IMR-90 (cell line): ENCODE measurements around the gene RAD51C. TPM values are rescaled to one million over a fixed set of nuclear protein-coding genes. Genes with fewer than 3 reads are reported as not detected.

Experiments
- ATAC-seq: fragments of 200-7000 bp; cut with Tn5 transposase; 2 replicates; pipeline ENCODE4 v1.9.1; 2020; ENCODE audit warnings: low read depth, mild to moderate bottlenecking, moderate library complexity
- BruUV-seq: library from RNA; stranded (reverse); fragments of 400-500 nt; replicated peaks from 2 replicates; lab custom pipeline; 2021; lab: Mats Ljungman, UMichigan
- CTCF ChIA-PET: fragments of 300-600 bp; formaldehyde crosslinking; extraction: SDS; loops from one replicate; lab custom pipeline; 2021; ENCODE audit warnings: antibody characterized with exemption; lab: Yijun Ruan, JAX
- POLR2A ChIA-PET: fragments of 300-600 bp; sonication (Branson Sonifier 250); formaldehyde crosslinking; loops from one replicate; lab custom pipeline; 2022; ENCODE audit warnings: antibody characterized with exemption; ENCODE audit not compliant: unreplicated experiment; lab: Charles Lee
- DNase-seq: peaks from one replicate; pipeline ENCODE4 v3.0.0; 2013
- H2AFZ ChIP-seq: replicated peaks from 2 replicates; pipeline ENCODE3; 2013; ENCODE audit warnings: low read length, mild to moderate bottlenecking; ENCODE audit not compliant: poor library complexity
- H2AK5ac ChIP-seq: 2 replicates; pipeline ENCODE4 v1.6.1; 2013; ENCODE audit warnings: low read depth, low read length, inconsistent platforms
- H2AK9ac ChIP-seq: replicated peaks from 2 replicates; pipeline ENCODE3; 2013; ENCODE audit warnings: mild to moderate bottlenecking, low read depth, low read length, moderate library complexity; ENCODE audit not compliant: poor library complexity
- H2BK120ac ChIP-seq: 2 replicates; pipeline ENCODE4 v1.6.1; 2013; ENCODE audit warnings: low read depth, low read length, inconsistent platforms
- H2BK15ac ChIP-seq: 3 replicates; pipeline ENCODE4 v1.6.1; 2013; ENCODE audit warnings: low read depth, low read length, inconsistent platforms
- H2BK20ac ChIP-seq: 2 replicates; pipeline ENCODE4 v1.6.1; 2013; ENCODE audit warnings: low read depth, mild to moderate bottlenecking, inconsistent platforms, low read length, moderate library complexity
- H2BK5ac ChIP-seq: 2 replicates; pipeline ENCODE4 v1.6.1; 2013; ENCODE audit warnings: mild to moderate bottlenecking, low read depth, low read length, inconsistent platforms; ENCODE audit not compliant: poor library complexity, severe bottlenecking
- H3K14ac ChIP-seq: replicated peaks from 2 replicates; pipeline ENCODE4 v1.6.1; 2013; ENCODE audit warnings: low read depth, low read length, inconsistent platforms
- H3K18ac ChIP-seq: 2 replicates; pipeline ENCODE4 v1.6.1; 2013; ENCODE audit warnings: low read depth, low read length, control low read depth
- H3K23ac ChIP-seq: 2 replicates; pipeline ENCODE4 v1.6.1; 2013; ENCODE audit warnings: low read depth, low read length, inconsistent platforms
- H3K27ac ChIP-seq: 2 replicates; pipeline ENCODE4 v1.5.1; 2013; ENCODE audit warnings: mild to moderate bottlenecking, control low read depth, low read length; ENCODE audit not compliant: insufficient read depth
- H3K27me3 ChIP-seq: 2 replicates; pipeline ENCODE4 v1.6.1; 2013; ENCODE audit warnings: low read length; ENCODE audit not compliant: control insufficient read depth, insufficient read depth
- H3K36me3 ChIP-seq: 2 replicates; pipeline ENCODE4 v1.6.1; 2013; ENCODE audit warnings: low read length, mixed read lengths; ENCODE audit not compliant: control insufficient read depth, insufficient read depth
- H3K4ac ChIP-seq: 2 replicates; pipeline ENCODE4 v1.6.1; 2013; ENCODE audit warnings: low read depth, low read length, inconsistent platforms
- H3K4me1 ChIP-seq: 2 replicates; pipeline ENCODE4 v1.6.1; 2013; ENCODE audit warnings: low read length, mixed read lengths; ENCODE audit not compliant: control insufficient read depth, insufficient read depth
- H3K4me2 ChIP-seq: 2 replicates; pipeline ENCODE4 v1.6.1; 2013; ENCODE audit warnings: low read depth, mild to moderate bottlenecking, control low read depth, low read length, moderate library complexity
- H3K4me3 ChIP-seq: 2 replicates; pipeline ENCODE4 v1.5.1; 2013; ENCODE audit warnings: low read depth, mild to moderate bottlenecking, control low read depth, low read length, moderate library complexity; ENCODE audit not compliant: insufficient read depth
- H3K56ac ChIP-seq: 2 replicates; pipeline ENCODE4 v1.6.1; 2013; ENCODE audit warnings: low read length, inconsistent platforms; ENCODE audit not compliant: insufficient read depth; ENCODE audit errors: extremely low read depth
- H3K79me1 ChIP-seq, 2 experiments: 2 replicates each; pipeline ENCODE4 v1.6.1; 2013; ENCODE audit warnings: low read length in 2 of 2, inconsistent platforms in 1 of 2, low read depth in 1 of 2
- H3K9ac ChIP-seq: 2 replicates; pipeline ENCODE4 v1.6.1; 2013; ENCODE audit warnings: low read depth, low read length, control low read depth
- H3K9me1 ChIP-seq: 2 replicates; pipeline ENCODE4 v1.6.1; 2013; ENCODE audit warnings: low read length, inconsistent platforms; ENCODE audit not compliant: insufficient read depth
- H3K9me3 ChIP-seq: 2 replicates; pipeline ENCODE4 v1.6.1; 2013; ENCODE audit warnings: low read length; ENCODE audit not compliant: control insufficient read depth, insufficient read depth
- H4K20me1 ChIP-seq: 2 replicates; pipeline ENCODE4 v1.6.1; 2013; ENCODE audit warnings: low read length, inconsistent platforms; ENCODE audit not compliant: insufficient read depth
- H4K5ac ChIP-seq: 2 replicates; pipeline ENCODE4 v1.6.1; 2013; ENCODE audit warnings: mild to moderate bottlenecking, low read depth, low read length, control low read depth
- H4K8ac ChIP-seq, 2 experiments: 2 replicates each; pipeline ENCODE4 v1.6.1; 2013; ENCODE audit warnings: low read depth in 2 of 2, low read length in 2 of 2, control low read depth in 1 of 2, inconsistent platforms in 1 of 2
- H4K91ac ChIP-seq: 2 replicates; pipeline ENCODE4 v1.6.1; 2013; ENCODE audit warnings: low read depth, low read length, inconsistent platforms; ENCODE audit not compliant: insufficient read depth
- CTCF ChIP-seq: conservative IDR thresholded peaks from 2 replicates; pipeline ENCODE4 v1.5.1; 2012; ENCODE audit warnings: mild to moderate bottlenecking, low read depth, low read length, improper control_type of control experiment
- NFE2L2 ChIP-seq: fragments of 150-350 bp; IDR thresholded peaks from 2 replicates; pipeline ENCODE4 v1.6.1; 2016; ENCODE audit warnings: low read depth, mild to moderate bottlenecking, low read length
- POLR2A ChIP-seq: IDR thresholded peaks from 2 replicates; pipeline ENCODE4 v1.6.1; 2012; ENCODE audit warnings: mild to moderate bottlenecking, low read depth, low read length
- RCOR1 ChIP-seq: IDR thresholded peaks from 2 replicates; pipeline ENCODE4 v1.6.1; 2012; ENCODE audit warnings: mild to moderate bottlenecking, low read length, improper control_type of control experiment; ENCODE audit not compliant: insufficient replicate concordance
- SMC3 ChIP-seq: fragments of 150-350 bp; IDR thresholded peaks from 2 replicates; pipeline ENCODE4 v1.6.1; 2016; ENCODE audit warnings: low read depth, mild to moderate bottlenecking, antibody characterized with exemption, low read length, moderate library complexity
- WGBS, 2 experiments: methylation state at CpG; one replicate each; pipeline versions ENCODE4 v1.1.5 to v1.1.7; 2013; ENCODE audit warnings: missing lambda C conversion rate in 2 of 2; ENCODE audit not compliant: insufficient read length in 1 of 2; ENCODE audit errors: extremely low coverage in 2 of 2; 5-methylcytosine and 5-hydroxymethylcytosine counted together
- dilution Hi-C: fragments of 300-500 bp; cut with HindIII; formaldehyde crosslinking; loops from one replicate; pipeline ENCODE4 v1.14.3; 2018; ENCODE audit warnings: low sequenced_read_pairs; ENCODE audit not compliant: unreplicated experiment
- in situ Hi-C: fragments of 300-500 bp; cut with MboI; formaldehyde crosslinking; loops from 3 replicates; pipeline ENCODE4 v1.14.3; 2019; ENCODE audit warnings: low sequenced_read_pairs, inconsistent platforms, mixed read lengths
- intact Hi-C: fragments of 100-400 bp; cut with micrococcal nuclease; formaldehyde crosslinking; loops from 2 replicates; pipeline ENCODE4 v1.10.0; 2022
- polyA plus RNA-seq, 3 experiments: library from polyadenylated mRNA; depleted of rRNA; stranded (reverse); fragments of >200 nt; gene quantifications; 2 replicates each; pipeline ENCODE4 v1.2.3, GENCODE V29; 2012; ENCODE audit warnings: low replicate concordance in 1 of 3
- total RNA-seq: library from RNA; depleted of rRNA; stranded (reverse); fragments of >200 nt; gene quantifications from 2 replicates; pipeline ENCODE4 v1.2.3, GENCODE V29; 2012

RAD51C gene
- total and polyA plus RNA-seq, 2 of the 4 experiments (the other 2 are of a cell fraction), result 21.1 to 28.3 TPM

- Histone ChIP-seq H2AFZ (no peak overlapping the region), H4K91ac (no peak overlapping the region), H3K4me3 (no peak overlapping the region), H3K27me3 (no peaks in the 10 kb centered on the region), H2BK20ac (no peak overlapping the region), H3K14ac (no peak overlapping the region), H3K9me1 (no peaks in the 10 kb centered on the region), H4K20me1 (no peaks in the 10 kb centered on the region; the same call in 1 of the 2 replicates), H2AK5ac (no peak overlapping the region), H3K27ac (no peak overlapping the region), H3K4ac (no peak overlapping the region), H3K9ac (no peak overlapping the region), H3K4me2 (no peak overlapping the region), H2BK120ac (no peak overlapping the region), H3K36me3 (no peaks in the 10 kb centered on the region), H2BK15ac (no peak overlapping the region), H3K4me1 (no peaks in the 10 kb centered on the region), H3K56ac (no peak overlapping the region), H3K23ac (no peak overlapping the region), H3K79me1 (no peaks in the 10 kb centered on the region), H3K9me3 (no peaks in the 10 kb centered on the region), H4K8ac (no peak overlapping the region), H3K18ac (no peak overlapping the region), H4K5ac (no peak overlapping the region), H2BK5ac (no peak overlapping the region), H2AK9ac (no peak overlapping the region)
- ChIA-PET POLR2A (interaction anchor here (0.7 to 2.3 kb wide), 2 partner anchors 29 to 30 kb away, joined by 3 to 8 read pairs; no protein-coding TSS in a partner anchor), CTCF (no interaction called here)
- in situ Hi-C loops (no loop called here), intact Hi-C loops (no loop called here), dilution Hi-C loops (no loop called here)
- ATAC-seq (no peak), DNase-seq (no peak)
- no TSS peak for BruUV-seq
- no CpG with 5 or more reads among the region's 4 CpGs for WGBS, 2 experiments
- TF ChIP-seq RCOR1, result no peak
- TF ChIP-seq CTCF, result no peak
- no peak for TF ChIP-seq NFE2L2
- TF ChIP-seq POLR2A, result no peak
- TF ChIP-seq SMC3, result no peak
Measured at GRCh38 chr17:58660621-58661020, 31.8 kb upstream of the RAD51C start.
